ENCODE results near the gene PTPRT. TPM values are rescaled to one million over a fixed set of nuclear protein-coding genes. Genes with fewer than 3 reads are reported as not detected.

PTPRT gene
- total RNA-seq, 1 experiment from 2014 or later, result not detected

DNA sequence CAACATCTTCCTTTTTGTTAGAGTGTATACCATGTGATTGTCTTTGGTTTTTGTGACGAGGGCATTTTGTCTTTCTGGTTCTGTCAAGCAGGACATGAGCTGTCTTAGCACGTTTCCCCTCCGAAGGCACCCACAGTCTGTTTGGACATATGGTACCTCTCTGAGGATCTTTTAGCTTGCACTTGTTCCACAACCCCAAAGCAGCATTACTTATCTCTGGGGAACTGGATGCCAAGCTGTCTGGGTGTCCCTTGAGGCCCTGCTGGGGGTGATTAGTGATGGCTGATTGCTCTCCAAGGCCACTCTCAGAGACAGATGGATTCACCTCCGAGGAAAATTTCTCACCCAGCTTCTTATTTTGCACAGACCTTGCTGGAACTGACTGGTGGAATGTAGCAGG lies 1126.6 kb downstream of the PTPRT start:
- H3K27me3 ChIP-seq (replicated peaks; ENCODE audit: insufficient read depth, low read depth, low read length, poor library complexity), result peaks cover 11% of the 10 kb centered on the region
- no peaks in the 10 kb centered on the region for H3K36me3 ChIP-seq (ENCODE audit: insufficient read depth, low read length, poor library complexity, severe bottlenecking)
- TF ChIP-seq, protein P1, sequence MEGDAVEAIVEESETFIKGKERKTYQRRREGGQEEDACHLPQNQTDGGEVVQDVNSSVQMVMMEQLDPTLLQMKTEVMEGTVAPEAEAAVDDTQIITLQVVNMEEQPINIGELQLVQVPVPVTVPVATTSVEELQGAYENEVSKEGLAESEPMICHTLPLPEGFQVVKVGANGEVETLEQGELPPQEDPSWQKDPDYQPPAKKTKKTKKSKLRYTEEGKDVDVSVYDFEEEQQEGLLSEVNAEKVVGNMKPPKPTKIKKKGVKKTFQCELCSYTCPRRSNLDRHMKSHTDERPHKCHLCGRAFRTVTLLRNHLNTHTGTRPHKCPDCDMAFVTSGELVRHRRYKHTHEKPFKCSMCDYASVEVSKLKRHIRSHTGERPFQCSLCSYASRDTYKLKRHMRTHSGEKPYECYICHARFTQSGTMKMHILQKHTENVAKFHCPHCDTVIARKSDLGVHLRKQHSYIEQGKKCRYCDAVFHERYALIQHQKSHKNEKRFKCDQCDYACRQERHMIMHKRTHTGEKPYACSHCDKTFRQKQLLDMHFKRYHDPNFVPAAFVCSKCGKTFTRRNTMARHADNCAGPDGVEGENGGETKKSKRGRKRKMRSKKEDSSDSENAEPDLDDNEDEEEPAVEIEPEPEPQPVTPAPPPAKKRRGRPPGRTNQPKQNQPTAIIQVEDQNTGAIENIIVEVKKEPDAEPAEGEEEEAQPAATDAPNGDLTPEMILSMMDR (conservative IDR thresholded peaks at IDR 0.05; ENCODE audit: low read depth, low read length), result no peak
- TF ChIP-seq EZH2 (IDR thresholded peaks at IDR 0.05; ENCODE audit: borderline replicate concordance, low read depth, low read length, poor library complexity, severe bottlenecking), result no peak
- ChIA-PET POLR2A (ENCODE audit: low non-redundant PET) (no interaction called here), CTCF (no interaction called here)
- H3K9me3 ChIP-seq (ENCODE audit: low read depth, low read length, poor library complexity, severe bottlenecking), result no peaks in the 10 kb centered on the region
- no peaks in the 10 kb centered on the region for H3K4me1 ChIP-seq (ENCODE audit: insufficient read depth, low read length, poor library complexity, severe bottlenecking)
- H3K4me3 ChIP-seq (ENCODE audit: low read depth, low read length, poor library complexity, severe bottlenecking), result no peak overlapping the region
- intact Hi-C loops (cut with micrococcal nuclease; ENCODE audit: unreplicated experiment), result no loop called here
- DNase-seq (ENCODE audit: low spot score), result no peak
- no peak overlapping the region for H3K27ac ChIP-seq (ENCODE audit: low read depth, low read length, poor library complexity, severe bottlenecking)
- BruUV-seq (replicated peaks), result no TSS peak

DNA sequence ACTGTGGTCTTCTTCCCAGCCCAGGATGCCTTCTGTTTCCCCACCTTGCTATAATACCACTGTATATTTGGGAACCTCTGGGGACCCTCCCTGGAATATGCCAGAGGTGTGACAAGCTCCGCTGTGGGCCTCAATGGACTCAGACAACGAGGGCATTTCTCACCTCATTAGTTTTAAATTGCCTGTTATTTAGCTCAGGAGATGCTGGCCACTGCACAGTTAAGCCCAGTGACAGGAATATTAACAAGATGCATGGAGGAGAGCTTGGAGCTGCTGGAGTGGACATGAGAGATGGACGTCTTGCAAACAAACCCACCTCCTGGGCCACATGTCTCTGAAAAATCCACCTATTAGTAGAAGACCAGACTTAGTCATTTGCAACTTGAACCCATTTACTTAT lies 1136.4 kb downstream of the PTPRT start:
- Histone ChIP-seq H3K27ac (ENCODE audit: low read depth, low read length, poor library complexity, severe bottlenecking) (no peak overlapping the region), H3K36me3 (ENCODE audit: insufficient read depth, low read length, poor library complexity, severe bottlenecking) (no peaks in the 10 kb centered on the region), H3K4me3 (ENCODE audit: low read depth, low read length, poor library complexity, severe bottlenecking) (no peak overlapping the region), H3K27me3 (replicated peaks; ENCODE audit: insufficient read depth, low read depth, low read length, poor library complexity) (peaks cover 29% of the 10 kb centered on the region), H3K9me3 (ENCODE audit: low read depth, low read length, poor library complexity, severe bottlenecking) (no peaks in the 10 kb centered on the region), H3K4me1 (ENCODE audit: insufficient read depth, low read length, poor library complexity, severe bottlenecking) (no peaks in the 10 kb centered on the region)
- intact Hi-C loops (cut with micrococcal nuclease; ENCODE audit: unreplicated experiment), result no loop called here
- POLR2A ChIA-PET (ENCODE audit: low non-redundant PET), result no interaction called here
- CTCF ChIA-PET, result no interaction called here
- no TSS peak for BruUV-seq (replicated peaks)
- TF ChIP-seq EZH2 (IDR thresholded peaks at IDR 0.05; ENCODE audit: borderline replicate concordance, low read depth, low read length, poor library complexity, severe bottlenecking), result no peak
- TF ChIP-seq, protein P1 (conservative IDR thresholded peaks at IDR 0.05; ENCODE audit: low read depth, low read length), result no peak
- DNase-seq (ENCODE audit: low spot score), result no peak

DNA sequence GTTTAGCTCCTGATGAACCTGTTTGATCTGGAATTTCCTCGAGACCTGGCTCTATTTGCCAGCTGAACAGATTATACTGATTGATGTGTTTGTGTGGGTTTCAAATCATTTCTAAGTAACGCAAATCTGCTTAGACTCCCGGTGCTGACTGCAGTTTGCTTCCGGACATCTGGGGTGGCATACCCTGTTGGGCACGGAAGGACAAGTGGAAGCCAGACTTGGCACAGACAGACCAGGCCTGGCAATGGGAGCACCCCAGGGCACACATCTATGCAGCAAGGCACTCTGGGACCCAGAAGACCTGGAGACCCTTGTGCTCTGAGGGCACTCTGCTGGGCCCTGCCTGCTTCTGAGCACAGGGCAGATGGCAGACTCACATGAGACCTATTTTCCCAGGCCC lies 1137.8 kb downstream of the PTPRT start:
- POLR2A ChIA-PET (ENCODE audit: low non-redundant PET), result no interaction called here
- no TSS peak for BruUV-seq (replicated peaks)
- Histone ChIP-seq H3K27me3 (replicated peaks; ENCODE audit: insufficient read depth, low read depth, low read length, poor library complexity) (peaks cover 29% of the 10 kb centered on the region), H3K36me3 (ENCODE audit: insufficient read depth, low read length, poor library complexity, severe bottlenecking) (no peaks in the 10 kb centered on the region), H3K4me1 (ENCODE audit: insufficient read depth, low read length, poor library complexity, severe bottlenecking) (no peaks in the 10 kb centered on the region), H3K4me3 (ENCODE audit: low read depth, low read length, poor library complexity, severe bottlenecking) (no peak overlapping the region), H3K27ac (ENCODE audit: low read depth, low read length, poor library complexity, severe bottlenecking) (no peak overlapping the region), H3K9me3 (ENCODE audit: low read depth, low read length, poor library complexity, severe bottlenecking) (no peaks in the 10 kb centered on the region)
- intact Hi-C loops (cut with micrococcal nuclease; ENCODE audit: unreplicated experiment), result no loop called here
- CTCF ChIA-PET, result no interaction called here
- DNase-seq (ENCODE audit: low spot score), result no peak
- TF ChIP-seq EZH2 (IDR thresholded peaks at IDR 0.05; ENCODE audit: borderline replicate concordance, low read depth, low read length, poor library complexity, severe bottlenecking), result no peak
- TF ChIP-seq, protein P1 (conservative IDR thresholded peaks at IDR 0.05; ENCODE audit: low read depth, low read length), result no peak
